Suprapubic skin (tissue), 4 donors: ENCODE measurements around the gene FAF1.

Experiments
- CTCF ChIP-seq, 2 donors: fragments of 200-600 bp in 1 of 2; fragments of 450-650 bp in 1 of 2; sonication (generic) in 1 of 2; IDR thresholded peaks; one replicate each; pipeline ENCODE4 v1.5.1; 2016 to 2019; ENCODE audit warnings: antibody characterized with exemption in 2 of 2, mild to moderate bottlenecking in 1 of 2, moderate library complexity in 1 of 2
- POLR2A ChIP-seq, 2 donors: fragments of 450-650 bp; IDR thresholded peaks; one replicate each; pipeline ENCODE4 v1.6.1; 2017; ENCODE audit warnings: antibody characterized with exemption in 2 of 2, mild to moderate bottlenecking in 2 of 2, moderate library complexity in 2 of 2
- POLR2AphosphoS5 ChIP-seq, 3 donors: sonication (generic); formaldehyde crosslinking; IDR thresholded peaks; one replicate each; pipeline ENCODE4 v1.6.1; 2017; ENCODE audit warnings: antibody characterized with exemption in 3 of 3

- TF ChIP-seq CTCF (IDR thresholded peaks at IDR 0.05) (peak; percentile 27 to 45), POLR2A (IDR thresholded peaks at IDR 0.05) (peak; percentile 37 to 78), POLR2AphosphoS5 (IDR thresholded peaks at IDR 0.05) (peak; percentile 82 to 96 (median 86))
These were observed at the start of gene FAF1 for GRCh38 chr1:50959913-50960844.
